Naive B cell (primary cell): Measurements from ENCODE around the gene RNMT. TPM values are rescaled to one million over a fixed set of nuclear protein-coding genes. Genes with fewer than 3 reads are reported as not detected.

Experiments used
- ATAC-seq, 2 donors: fragments of 150-1000 bp; cut with Tn5 transposase; 2 replicates each; pipeline ENCODE4 v1.10.0; 2021; ENCODE audit warnings: low read depth in 2 of 2, mild to moderate bottlenecking in 2 of 2, moderate library complexity in 2 of 2
- DNase-seq: peaks from one replicate; pipeline ENCODE4 v3.0.0; 2022
- H3K27ac Mint-ChIP-seq, 6 donors: one replicate each; pipeline ENCODE4 v1.8.0; 2020 to 2022; ENCODE audit warnings: mild to moderate bottlenecking in 6 of 6, mixed read lengths in 6 of 6, moderate library complexity in 5 of 6, inconsistent platforms in 2 of 6
- H3K27me3 Mint-ChIP-seq, 3 donors: one replicate each; pipeline ENCODE4 v1.8.0; 2021 to 2022; ENCODE audit warnings: mixed read lengths in 3 of 3, mild to moderate bottlenecking in 1 of 3
- H3K36me3 Mint-ChIP-seq, 2 donors: one replicate each; pipeline ENCODE4 v1.8.0; 2020 to 2022; ENCODE audit warnings: mixed read lengths in 2 of 2, inconsistent platforms in 1 of 2, mild to moderate bottlenecking in 1 of 2
- H3K4me1 Mint-ChIP-seq, 3 donors: one replicate each; pipeline ENCODE4 v1.8.0; 2020 to 2022; ENCODE audit warnings: mixed read lengths in 3 of 3, inconsistent platforms in 1 of 3, mild to moderate bottlenecking in 1 of 3, moderate library complexity in 1 of 3
- H3K4me3 Mint-ChIP-seq, 8 donors: one replicate each; pipeline ENCODE4 v1.8.0; 2020 to 2022; ENCODE audit warnings: mild to moderate bottlenecking in 8 of 8, mixed read lengths in 8 of 8, moderate library complexity in 8 of 8, inconsistent platforms in 2 of 8
- H3K9me3 Mint-ChIP-seq, 7 donors: one replicate each; pipeline ENCODE4 v1.8.0; 2020 to 2022; ENCODE audit warnings: mixed read lengths in 7 of 7, mild to moderate bottlenecking in 5 of 7, inconsistent platforms in 2 of 7, moderate library complexity in 1 of 7
- polyA plus RNA-seq, 6 donors: library from polyadenylated mRNA; unstranded; fragments of 300-500 nt; fragmentation: Illumina TruSeq; gene quantifications; one replicate each; pipeline ENCODE4 v1.2.3, GENCODE V29; 2021; ENCODE audit warnings: low read depth in 6 of 6

The RNMT gene
- polyA plus RNA-seq, 6 donors from 2014 or later, result 53.0 to 118 (median 104) TPM

DNA sequence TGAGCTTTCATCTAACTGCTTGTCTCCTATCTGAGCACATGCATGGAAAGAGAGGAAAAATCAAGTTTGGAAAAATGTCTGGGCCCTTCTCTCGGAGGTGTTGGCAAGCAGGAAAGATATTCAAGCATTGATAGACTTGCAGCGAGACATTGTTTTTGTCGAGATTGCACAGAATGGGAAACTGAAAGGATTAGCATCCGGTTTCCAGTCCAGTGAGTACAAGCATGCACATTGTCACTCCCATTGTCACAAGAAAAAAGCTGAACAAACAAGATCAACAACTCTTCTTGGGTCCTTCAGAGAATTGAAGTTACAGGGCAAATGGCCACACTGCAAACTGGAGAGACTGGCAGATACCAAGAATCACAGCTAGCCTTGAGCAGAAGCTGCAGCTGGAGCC is 77.8 kb downstream of the RNMT start:
- H3K27me3 Mint-ChIP-seq, result peaks cover 29 to 66% (median 63%) of the 10 kb centered on the region in 3 donors
- no peak overlapping the region for H3K4me3 Mint-ChIP-seq
- DNase-seq (no peak), ATAC-seq (no peak)
- no peak overlapping the region for H3K27ac Mint-ChIP-seq
- H3K4me1 Mint-ChIP-seq, result peaks cover 5 to 8% (median 6%) of the 10 kb centered on the region in 3 donors
- H3K9me3 Mint-ChIP-seq, result peaks cover 0 to 4% (median 0%) of the 10 kb centered on the region in 7 donors
- peaks cover 0 to 5% of the 10 kb centered on the region in 2 donors for H3K36me3 Mint-ChIP-seq

DNA sequence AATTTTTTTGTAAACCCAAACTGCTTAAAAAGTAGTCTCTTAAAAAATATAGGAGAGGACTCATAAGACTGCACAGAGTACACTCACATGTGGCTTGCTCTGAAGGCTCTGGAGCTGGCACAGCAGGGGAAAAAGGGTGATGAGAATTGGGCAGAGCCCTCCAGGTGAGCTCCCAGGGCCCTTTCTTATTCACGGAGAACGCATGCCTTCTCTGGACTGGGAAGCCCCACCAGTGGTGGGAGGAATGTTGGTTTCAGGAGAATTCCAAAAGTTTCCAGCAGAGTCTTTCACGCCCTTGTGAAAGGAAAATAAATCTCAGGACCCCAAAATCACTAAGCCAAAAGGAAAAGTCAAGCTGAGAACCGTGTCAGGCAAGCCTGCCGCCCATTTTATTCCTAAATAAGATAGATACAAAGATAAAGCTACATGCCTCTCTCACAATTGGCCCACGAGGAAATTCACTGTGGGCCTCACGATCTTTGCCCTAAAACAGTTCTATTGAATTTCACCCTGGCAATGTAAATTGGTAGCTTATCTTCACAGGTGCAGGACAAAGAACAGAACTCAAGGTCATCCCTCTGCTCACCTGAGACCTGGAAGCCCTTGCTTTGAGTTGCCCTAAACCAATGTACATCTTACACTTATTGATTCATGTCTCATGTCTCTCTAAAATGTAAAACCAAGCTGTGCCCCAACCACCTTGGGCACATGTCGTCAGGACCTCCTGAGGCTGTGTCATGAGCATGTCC is 82.0 kb downstream of the RNMT start:
- peaks cover 0 to 5% of the 10 kb centered on the region in 2 donors for H3K36me3 Mint-ChIP-seq
- H3K27me3 Mint-ChIP-seq, result peaks cover 20 to 45% (median 40%) of the 10 kb centered on the region in 3 donors
- H3K4me3 Mint-ChIP-seq, result no peak overlapping the region
- no peaks in the 10 kb centered on the region for H3K4me1 Mint-ChIP-seq
- ATAC-seq, result no peak
- DNase-seq, result no peak
- peaks cover 0 to 4% (median 0%) of the 10 kb centered on the region in 7 donors for H3K9me3 Mint-ChIP-seq
- H3K27ac Mint-ChIP-seq, result no peak overlapping the region

DNA sequence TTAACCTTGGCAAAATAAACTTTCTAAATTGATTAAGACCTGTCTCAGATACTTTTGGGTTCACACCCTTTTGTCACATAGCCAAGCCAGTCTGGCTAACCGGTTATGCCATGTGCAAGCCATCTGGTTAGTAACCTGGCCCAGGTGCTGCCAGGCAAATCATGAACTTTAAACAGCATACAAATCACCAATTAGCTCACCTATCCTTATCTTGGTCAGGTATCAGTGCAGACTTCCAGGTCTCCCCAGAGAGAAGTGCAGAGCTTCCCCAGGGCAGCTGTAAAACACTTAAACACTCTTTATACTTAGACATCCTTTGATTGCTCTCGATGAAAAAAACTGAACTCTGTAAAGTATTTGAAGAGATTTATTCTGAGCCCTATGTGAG is 82.6 kb downstream of the RNMT start:
- no peak overlapping the region for H3K27ac Mint-ChIP-seq
- DNase-seq, result no peak
- ATAC-seq, result no peak
- H3K27me3 Mint-ChIP-seq, result peaks cover 18 to 41% (median 37%) of the 10 kb centered on the region in 3 donors
- H3K9me3 Mint-ChIP-seq, result peaks cover 0 to 4% (median 0%) of the 10 kb centered on the region in 7 donors
- H3K36me3 Mint-ChIP-seq, result peaks cover 0 to 5% of the 10 kb centered on the region in 2 donors
- no peak overlapping the region for H3K4me3 Mint-ChIP-seq
- H3K4me1 Mint-ChIP-seq, result no peaks in the 10 kb centered on the region

DNA sequence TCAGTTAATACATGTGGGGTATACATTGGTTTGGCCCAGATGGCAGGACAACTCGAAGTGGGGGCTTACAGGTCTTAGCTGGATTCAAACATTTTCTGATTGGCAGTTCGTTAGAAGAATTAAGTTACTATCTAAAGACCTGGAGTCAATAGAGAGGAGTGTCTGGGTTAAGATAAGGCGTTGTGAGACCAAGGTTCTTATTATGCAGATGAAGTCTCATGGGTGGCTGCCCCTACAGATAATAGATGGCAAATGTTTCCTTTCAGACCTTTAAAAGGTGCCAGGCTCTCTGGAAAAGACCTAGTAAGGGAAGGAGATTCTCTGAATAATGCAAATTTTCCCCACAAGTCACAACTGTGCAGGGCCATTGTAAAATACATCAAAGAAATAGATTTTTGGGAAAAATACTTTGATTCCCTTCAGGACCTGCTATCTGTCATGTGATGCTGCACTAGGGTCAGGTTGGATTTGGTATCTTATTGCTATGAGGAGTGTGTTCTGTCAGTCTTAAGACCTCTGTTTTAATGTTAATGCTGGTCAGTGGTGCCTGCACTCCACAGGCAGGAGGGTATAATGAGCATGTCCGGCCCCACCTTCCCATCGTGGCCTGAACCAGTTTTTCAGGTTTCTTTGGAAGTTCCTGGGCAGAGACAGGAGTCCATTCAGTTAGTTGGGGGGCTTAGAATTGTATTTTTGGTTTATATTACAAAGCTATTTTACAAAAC is 83.2 kb downstream of the RNMT start:
- DNase-seq (no peak), ATAC-seq (no peak)
- peaks cover 0 to 2% of the 10 kb centered on the region in 2 donors for H3K36me3 Mint-ChIP-seq

DNA sequence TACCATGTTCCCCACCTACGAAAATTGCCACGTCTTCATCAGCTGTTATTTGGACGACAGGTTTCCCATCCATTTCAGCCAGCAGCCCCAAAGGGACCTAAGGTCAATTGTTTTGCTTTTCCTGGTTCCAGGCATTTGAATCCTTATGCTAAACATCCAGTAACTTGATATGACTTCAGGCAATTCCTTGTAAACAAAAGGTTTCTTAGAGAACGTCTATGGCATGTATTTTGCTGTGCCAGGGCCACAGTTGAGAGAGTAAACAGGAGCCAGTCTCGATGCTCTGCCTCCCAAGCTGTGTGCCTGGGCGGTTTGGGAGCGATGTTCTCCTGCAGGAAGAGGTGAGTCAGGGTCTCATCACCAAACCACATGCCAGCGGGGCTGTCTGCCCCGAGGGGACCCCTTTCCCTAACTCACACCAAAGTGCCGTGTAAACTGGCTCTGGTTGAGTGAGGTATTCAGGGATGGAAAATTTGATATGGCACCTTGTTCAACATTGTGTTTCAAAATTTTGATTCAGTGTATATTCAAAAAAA is 84.5 kb downstream of the RNMT start:
- peaks cover 17 to 21% (median 18%) of the 10 kb centered on the region in 3 donors for H3K27me3 Mint-ChIP-seq
- ATAC-seq, result no peak
- H3K4me1 Mint-ChIP-seq, result no peaks in the 10 kb centered on the region
- H3K27ac Mint-ChIP-seq, result peak overlapping the region in 1 of 6 donors; percentile 38
- no peak for DNase-seq
- H3K9me3 Mint-ChIP-seq, result no peaks in the 10 kb centered on the region
- no peak overlapping the region for H3K4me3 Mint-ChIP-seq
- H3K36me3 Mint-ChIP-seq, result no peaks in the 10 kb centered on the region

More for the DNA sequence above, 83.2 kb downstream of the RNMT start:
- peaks cover 0 to 2% (median 0%) of the 10 kb centered on the region in 7 donors for H3K9me3 Mint-ChIP-seq
- no peak overlapping the region for H3K4me3 Mint-ChIP-seq
- H3K4me1 Mint-ChIP-seq, result no peaks in the 10 kb centered on the region
- H3K27me3 Mint-ChIP-seq, result peaks cover 18 to 34% (median 31%) of the 10 kb centered on the region in 3 donors
- no peak overlapping the region for H3K27ac Mint-ChIP-seq

DNA sequence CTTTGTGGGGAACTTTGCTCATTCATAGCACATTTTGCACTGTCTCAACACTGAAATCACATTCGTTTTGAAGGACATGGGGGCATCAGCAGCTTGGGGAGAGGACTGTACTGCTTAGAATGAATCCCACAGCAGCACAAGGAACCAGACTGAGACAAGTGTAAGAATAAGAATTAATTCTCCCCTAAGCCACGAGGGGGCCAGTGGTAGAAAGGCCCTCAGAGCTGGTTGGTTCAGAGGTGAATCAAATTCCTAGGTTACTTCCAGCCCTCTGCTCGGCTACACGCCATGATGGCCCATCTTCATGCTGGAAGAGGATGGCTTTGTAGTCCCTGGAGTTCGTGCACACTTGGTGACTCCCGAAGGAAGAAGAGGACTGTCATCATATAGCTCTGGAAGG is 85.5 kb downstream of the RNMT start:
- no peaks in the 10 kb centered on the region for H3K36me3 Mint-ChIP-seq
- H3K4me1 Mint-ChIP-seq, result no peaks in the 10 kb centered on the region
- ATAC-seq (no peak), DNase-seq (no peak)
- peak overlapping the region in 1 of 8 donors; percentile 30 for H3K4me3 Mint-ChIP-seq
- H3K27ac Mint-ChIP-seq, result no peak overlapping the region
- no peaks in the 10 kb centered on the region for H3K9me3 Mint-ChIP-seq
- peaks cover 12 to 18% (median 14%) of the 10 kb centered on the region in 3 donors for H3K27me3 Mint-ChIP-seq

DNA sequence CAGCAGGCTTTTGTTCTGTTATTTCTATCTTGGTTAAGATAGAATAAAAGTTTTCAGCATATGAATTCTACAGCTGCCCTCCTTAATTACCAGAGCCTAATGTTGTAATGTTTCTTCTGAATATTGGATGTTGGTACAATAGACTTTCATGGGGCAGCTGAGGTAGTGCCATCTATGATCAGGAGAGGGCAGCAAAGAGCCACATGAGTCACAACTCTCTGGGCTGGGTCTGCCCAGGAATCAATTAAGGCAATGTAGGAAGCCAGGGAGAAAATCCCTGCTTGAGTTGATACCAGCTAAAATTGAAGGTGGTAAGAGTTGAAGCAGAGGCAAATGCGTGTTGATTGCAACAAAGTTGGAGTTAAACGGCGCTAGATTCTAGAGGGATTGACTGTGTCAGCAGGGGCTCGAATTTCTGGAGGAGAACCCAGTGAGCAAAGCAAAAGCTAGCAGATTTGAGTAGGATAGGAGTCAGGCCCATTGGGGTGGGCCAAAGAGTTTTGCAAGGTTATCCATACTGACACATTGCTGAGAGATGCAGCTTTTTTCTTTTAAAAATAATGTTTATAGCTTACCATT is 86.9 kb downstream of the RNMT start:
- no peaks in the 10 kb centered on the region for H3K4me1 Mint-ChIP-seq
- H3K36me3 Mint-ChIP-seq, result no peaks in the 10 kb centered on the region
- ATAC-seq (peak in 1 of 2 donors; percentile 59), DNase-seq (peak; percentile 11)
- peaks cover 5 to 18% (median 17%) of the 10 kb centered on the region in 3 donors for H3K27me3 Mint-ChIP-seq
- H3K27ac Mint-ChIP-seq, result peak overlapping the region in 1 of 6 donors; percentile 58
- H3K4me3 Mint-ChIP-seq, result no peak overlapping the region
- no peaks in the 10 kb centered on the region for H3K9me3 Mint-ChIP-seq

Other genes starting within 250 kb of the RNMT start
- 10 to 100 TPM; 10.8 to 22.7 (median 17.3) TPM for gene FAM210A, start 115 bp upstream of the RNMT start, polyA plus RNA-seq
- not detected for gene MC5R, start 97.5 kb downstream of the RNMT start, polyA plus RNA-seq
- gene MC2R, start 188.9 kb downstream of the RNMT start, polyA plus RNA-seq, result not detected